AG20443 (cell line): ENCODE measurements around the gene NDUFS6.

Experiments used
- DNase-seq: peaks from one replicate; pipeline ENCODE4 v3.0.0; 2012; ENCODE audit warnings: low spot score, mixed read lengths

The NDUFS6 gene

DNA sequence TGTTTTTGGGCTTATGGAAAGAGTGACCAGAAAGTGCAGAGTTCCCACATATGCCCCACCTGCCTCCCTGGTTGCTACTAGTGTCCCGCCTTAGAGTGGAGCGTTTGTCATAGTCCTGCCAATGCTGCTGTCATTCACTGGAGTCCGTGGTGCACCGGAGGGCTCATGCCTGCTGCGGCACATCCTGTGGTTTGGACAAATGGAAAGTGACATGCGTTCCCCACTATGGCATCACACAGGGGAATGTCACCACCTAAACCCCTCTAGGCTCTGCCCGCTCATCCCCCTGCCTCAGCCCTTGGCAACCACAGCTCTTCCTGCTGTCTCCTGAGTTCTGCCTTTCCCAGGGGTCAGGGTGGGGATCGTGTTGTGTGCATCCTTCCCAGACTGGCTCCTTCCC, 52.3 kb downstream of the NDUFS6 start:
- DNase-seq = no peak

- DNase-seq = no peak
Observed at GRCh38 chr5:1855075-1855474, 53.9 kb downstream of the NDUFS6 start.

GRCh38 chr5:1855596-1855995, 54.4 kb downstream of the NDUFS6 start:
- DNase-seq = no peak

- no peak for DNase-seq
Observed at GRCh38 chr5:1856596-1857255, 55.5 kb downstream of the NDUFS6 start.

DNA sequence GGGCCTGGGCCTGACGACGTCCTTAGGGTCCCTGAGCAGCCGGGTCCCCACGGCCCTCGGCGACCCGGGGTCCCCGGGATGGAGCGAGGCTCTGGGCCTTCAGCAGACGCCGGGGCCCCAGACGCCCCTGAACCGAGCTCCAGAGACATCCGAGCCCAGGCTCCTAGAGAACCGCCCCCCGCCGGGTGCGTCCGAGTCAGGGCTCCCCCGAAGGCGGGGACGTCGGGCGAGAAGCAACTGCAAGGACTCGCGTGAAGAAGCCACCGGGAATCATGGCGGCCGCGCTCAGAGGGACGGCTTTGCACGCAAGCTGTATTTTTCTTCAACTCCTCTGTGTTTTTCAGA, 56.0 kb downstream of the NDUFS6 start:
- DNase-seq = no peak

DNA sequence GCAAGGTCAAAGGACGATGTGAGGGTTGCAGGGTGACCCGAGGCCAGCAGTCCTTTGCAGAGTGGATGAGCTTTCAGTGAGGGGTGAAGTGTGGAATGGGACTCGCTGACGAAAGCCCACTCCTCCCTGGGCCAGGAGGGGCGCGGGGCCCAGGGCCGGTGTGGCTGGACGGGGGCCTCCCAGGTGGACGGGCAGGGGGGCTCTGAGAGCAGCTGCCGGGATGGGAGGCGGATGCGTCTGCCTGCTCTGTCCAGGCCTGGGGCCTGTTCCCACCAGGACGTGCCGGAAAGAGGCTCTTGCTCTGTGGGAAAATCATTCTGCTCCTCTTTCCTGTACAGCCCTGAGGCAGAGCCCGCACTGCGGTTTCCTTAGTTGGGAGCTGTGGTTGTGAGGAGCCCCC, 57.2 kb downstream of the NDUFS6 start:
- no peak for DNase-seq

- no peak for DNase-seq
Observed at GRCh38 chr5:1859099-1859498, 57.9 kb downstream of the NDUFS6 start.

DNA sequence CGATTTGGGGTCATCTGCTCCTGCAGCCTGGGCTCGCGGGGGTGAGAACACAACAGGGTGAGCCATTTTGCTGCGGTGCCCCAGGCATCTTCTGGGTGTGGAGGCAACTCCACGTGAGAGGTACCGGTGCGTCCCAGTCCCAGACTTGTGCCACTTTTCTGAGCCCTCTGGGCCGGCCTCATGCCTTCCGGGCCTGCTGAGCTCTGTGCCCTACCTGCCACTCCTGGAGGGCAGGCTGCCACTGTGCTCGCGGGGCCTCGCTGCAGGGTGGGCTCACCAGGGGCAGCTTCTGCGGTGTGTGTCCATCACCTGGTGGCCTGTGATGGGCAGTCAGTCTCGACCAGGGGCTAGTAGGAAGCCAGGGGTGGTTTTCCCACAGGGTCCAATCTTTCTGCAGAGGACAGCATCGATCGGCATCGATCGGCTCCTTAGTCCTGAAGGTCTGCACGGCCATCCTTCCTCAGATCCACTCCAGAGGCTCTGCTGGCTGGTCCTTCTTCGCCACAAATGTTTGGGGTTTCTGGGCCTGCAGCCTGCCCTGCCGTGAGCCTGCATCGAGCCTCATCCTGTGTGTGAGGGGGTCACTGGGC, 58.9 kb downstream of the NDUFS6 start:
- DNase-seq = no peak

- no peak for DNase-seq
Observed at GRCh38 chr5:1860949-1861348, 59.7 kb downstream of the NDUFS6 start.

- DNase-seq = no peak
Observed at GRCh38 chr5:1864896-1865440, 63.8 kb downstream of the NDUFS6 start.

- DNase-seq = no peak
Observed at GRCh38 chr5:1865486-1865885, 64.3 kb downstream of the NDUFS6 start.
